GM21619 (cell line): ENCODE results near the gene TRIM6.
"Not testable (repeated sequence)": the region's sequence is repeated elsewhere in the genome, so short reads cannot be mapped to it uniquely, and the experiment has no call there.

ENCODE experiments used
- ATAC-seq: cut with Tn5 transposase; IDR thresholded peaks from one replicate; pipeline ENCODE4 v1.9.1; 2021; ENCODE audit not compliant: unreplicated experiment

The TRIM6 gene, protein sequence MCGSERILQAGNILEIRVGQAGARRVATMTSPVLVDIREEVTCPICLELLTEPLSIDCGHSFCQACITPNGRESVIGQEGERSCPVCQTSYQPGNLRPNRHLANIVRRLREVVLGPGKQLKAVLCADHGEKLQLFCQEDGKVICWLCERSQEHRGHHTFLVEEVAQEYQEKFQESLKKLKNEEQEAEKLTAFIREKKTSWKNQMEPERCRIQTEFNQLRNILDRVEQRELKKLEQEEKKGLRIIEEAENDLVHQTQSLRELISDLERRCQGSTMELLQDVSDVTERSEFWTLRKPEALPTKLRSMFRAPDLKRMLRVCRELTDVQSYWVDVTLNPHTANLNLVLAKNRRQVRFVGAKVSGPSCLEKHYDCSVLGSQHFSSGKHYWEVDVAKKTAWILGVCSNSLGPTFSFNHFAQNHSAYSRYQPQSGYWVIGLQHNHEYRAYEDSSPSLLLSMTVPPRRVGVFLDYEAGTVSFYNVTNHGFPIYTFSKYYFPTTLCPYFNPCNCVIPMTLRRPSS

GRCh38 chr11:5596607-5597201, at the start of gene TRIM6:
TRIM6 (plus strand) TSS chr11:5596637; CDS start chr11:5596898, 261 bp downstream.
- ATAC-seq: peak; percentile 43

GRCh38 chr11:5547982-5548381, 48.5 kb upstream of the TRIM6 start:
- peak; percentile 76 for ATAC-seq

DNA sequence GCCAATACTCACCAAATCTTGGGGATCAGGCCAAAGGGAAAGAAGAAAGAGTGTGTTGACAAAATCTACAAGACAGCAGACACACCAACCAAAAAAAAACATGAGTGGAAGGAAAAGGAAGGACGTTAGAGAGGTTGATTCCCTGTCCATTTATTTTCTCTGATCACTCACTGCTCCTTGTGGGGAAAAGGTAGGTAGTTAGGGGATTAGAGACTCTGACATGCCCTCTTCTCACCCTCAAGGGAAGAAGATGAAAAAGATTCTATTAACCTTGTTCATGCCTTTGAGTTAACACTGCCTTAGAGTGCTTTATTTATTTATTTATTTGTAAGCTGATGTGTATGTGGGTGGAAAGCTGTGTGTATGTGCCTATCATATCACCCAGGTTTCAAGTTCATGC, 48.0 kb upstream of the TRIM6 start, which contains the start of gene OR52H1:
Gene OR52H1 (minus strand): TSS at position 101 of the 400 bp plus-strand sequence. CDS start 3,035 bp downstream, outside the sequence.
- ATAC-seq: no peak

DNA sequence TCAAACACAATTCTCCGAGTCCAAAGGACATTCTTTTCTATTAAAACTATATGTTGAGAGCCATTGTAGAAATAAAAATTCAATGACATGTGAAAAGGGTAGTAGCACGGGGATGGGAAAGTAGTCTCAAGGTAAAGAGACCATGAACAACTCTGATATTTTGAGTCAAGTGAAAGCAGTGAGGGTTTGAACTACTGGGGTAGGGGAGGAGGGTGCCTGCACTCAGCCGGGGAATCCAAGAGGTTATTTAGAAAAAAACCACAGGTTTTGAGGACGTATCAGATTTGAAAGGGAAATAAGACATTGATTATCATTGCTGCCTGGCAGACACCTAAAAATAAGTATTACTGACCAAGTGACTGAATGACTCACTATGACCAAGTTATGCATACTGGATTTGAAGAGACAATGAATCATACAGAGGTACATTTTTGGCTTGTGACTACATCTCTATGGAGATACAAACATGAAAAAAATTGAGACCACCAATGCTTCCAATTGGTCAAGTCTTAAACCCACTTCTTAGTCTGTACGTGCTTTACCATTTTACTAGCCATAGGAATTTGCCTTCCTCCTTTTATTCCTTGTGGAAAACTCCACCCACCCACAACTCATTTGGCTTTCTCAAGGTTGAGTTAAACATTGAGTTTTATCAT, 45.9 kb upstream of the TRIM6 start:
- ATAC-seq: peak; percentile 65

GRCh38 chr11:5553343-5553742, 43.1 kb upstream of the TRIM6 start:
- no peak for ATAC-seq

DNA sequence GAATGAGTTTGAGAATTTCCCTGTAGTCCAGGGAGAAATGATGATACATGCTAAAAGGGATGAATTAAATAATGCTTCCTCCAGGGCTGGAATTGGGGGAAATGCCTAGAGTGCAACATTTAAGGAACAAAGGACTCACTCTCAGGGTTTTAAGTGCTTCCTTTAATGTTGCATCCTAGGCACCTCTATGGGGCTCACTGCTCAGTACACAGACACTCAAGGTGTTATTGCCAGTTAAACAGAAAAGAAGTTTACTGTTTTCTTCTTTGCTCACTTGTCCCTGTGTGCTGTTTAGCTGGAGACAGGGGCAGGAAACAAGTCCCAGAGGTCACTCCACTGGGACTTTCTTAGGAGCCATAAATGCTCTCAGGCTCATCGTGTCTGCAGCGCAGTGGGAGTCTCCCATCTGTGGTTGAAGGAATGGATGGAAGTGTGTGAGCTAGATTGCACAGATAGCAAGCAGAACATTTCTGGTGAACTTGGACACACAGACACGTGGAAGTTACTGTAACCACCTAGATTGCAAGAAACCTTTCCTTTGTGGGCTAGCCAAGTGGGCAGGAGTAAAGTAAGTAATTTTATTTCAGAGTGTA, 39.7 kb upstream of the TRIM6 start:
- no peak for ATAC-seq

- no peak for ATAC-seq
Observed at GRCh38 chr11:5557751-5558150, 38.7 kb upstream of the TRIM6 start.

- no peak for ATAC-seq
Observed at GRCh38 chr11:5564259-5565019, 32.0 kb upstream of the TRIM6 start.

DNA sequence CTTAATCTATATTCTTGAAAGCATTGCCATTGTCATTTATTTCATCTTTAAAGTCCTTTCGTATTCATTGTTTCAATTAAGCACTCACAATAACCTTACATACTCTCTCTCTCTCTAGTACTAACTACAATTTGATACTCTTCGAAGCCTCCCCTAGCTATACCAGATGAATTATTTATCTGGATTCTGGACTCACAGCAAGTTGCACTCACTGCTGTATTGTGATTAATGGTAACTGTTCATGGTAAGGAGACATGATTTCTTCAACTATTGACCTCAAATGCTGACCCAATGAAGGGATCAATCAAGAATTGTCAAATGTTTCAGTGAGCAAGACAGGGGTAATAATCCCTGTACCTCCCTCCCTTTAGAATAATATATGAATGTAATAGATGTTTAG, 21.8 kb upstream of the TRIM6 start:
- no peak for ATAC-seq

DNA sequence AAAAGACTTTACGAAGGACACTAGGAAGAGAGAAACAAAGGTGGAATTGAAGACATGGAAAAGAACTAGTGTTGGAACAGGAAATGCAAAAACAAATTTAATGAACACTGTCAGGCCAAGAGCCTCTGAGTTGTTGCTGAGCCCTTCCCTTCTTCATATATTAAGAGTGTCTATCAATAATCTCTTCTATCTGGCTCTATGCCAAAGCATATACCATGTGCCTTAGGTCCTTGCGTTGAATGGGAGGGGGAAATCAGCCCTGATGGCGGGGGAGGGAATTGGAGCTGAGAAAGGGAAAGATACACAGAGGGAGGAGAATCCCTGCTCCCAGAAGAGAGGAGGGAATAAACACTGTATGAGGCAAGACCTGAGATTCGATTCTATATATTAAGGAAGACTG, 21.3 kb upstream of the TRIM6 start:
- no peak for ATAC-seq

GRCh38 chr11:5577101-5577500, 19.3 kb upstream of the TRIM6 start:
- ATAC-seq: no peak

DNA sequence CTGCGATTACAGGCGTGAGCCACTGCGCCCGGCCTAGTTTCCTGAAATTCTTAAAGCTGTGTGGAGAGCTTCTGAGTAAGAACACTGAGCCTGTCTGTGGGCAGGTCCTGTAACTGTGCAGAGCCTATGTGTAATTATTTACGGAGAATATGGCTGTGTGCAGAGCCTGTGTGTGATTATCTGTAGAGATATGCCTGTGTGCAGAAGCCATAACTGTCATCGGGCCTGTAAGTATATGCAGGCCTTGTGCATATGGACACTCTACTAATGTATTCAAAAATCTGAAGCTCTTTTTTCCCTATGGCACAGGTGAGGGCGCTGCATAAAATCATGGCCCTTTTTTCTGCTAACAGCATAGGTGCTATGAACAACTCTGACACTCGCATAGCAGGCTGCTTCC, 15.9 kb upstream of the TRIM6 start, which contains the start of gene OR52B6:
Gene OR52B6 (plus strand): TSS at position 301 of the 400 bp plus-strand sequence. CDS start 0 bp downstream, at position 301.
- no peak for ATAC-seq

- ATAC-seq: no peak
Observed at GRCh38 chr11:5581014-5581413, 15.4 kb upstream of the TRIM6 start.

GRCh38 chr11:5584458-5584857, 12.0 kb upstream of the TRIM6 start:
- ATAC-seq: not testable (repeated sequence)

- ATAC-seq: not testable (repeated sequence)
Observed at GRCh38 chr11:5589906-5590305, 6.5 kb upstream of the TRIM6 start.

GRCh38 chr11:5591613-5592012, 4.8 kb upstream of the TRIM6 start:
- ATAC-seq: no peak

- no peak for ATAC-seq
Observed at GRCh38 chr11:5592615-5593014, 3.8 kb upstream of the TRIM6 start.

DNA sequence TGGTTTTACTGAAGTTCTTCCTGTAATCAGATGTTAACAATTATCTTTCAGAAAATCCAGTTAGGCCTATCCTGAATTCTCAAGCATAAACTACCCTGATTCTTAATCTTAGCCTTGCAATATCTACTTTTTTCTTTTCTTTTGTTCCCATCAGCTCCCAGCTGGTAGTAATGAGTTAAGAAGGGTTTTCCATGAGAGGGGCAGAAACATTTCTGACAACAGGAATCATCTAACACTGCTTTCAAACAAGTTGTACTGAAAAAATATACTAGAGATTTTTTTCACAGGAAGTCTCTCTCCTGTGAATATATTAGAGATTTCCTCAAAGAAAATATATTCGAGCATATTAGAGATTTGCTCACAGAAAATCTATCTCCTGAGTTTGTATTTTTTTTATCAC, 3.3 kb upstream of the TRIM6 start:
- no peak for ATAC-seq

DNA sequence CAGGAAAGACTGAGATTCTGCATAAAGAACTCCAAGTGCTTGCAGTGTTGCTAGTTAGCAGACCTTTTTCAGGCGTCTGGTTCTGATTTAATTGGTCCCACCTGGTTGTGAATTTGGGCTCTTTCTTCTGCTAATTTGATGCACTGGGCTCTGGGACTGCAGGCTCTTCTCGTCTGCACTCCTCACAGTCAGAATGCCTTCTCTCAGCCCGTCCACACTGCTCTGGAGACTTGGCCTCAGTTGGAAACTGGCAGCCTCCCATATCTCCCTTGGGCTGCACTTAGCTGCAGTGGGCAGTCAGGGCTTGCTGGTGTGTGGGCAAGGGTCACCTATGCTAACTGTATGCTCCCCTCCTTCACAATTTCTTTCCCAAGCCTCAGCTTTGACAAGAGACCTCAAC, 1.5 kb downstream of the TRIM6 start:
- ATAC-seq: no peak

DNA sequence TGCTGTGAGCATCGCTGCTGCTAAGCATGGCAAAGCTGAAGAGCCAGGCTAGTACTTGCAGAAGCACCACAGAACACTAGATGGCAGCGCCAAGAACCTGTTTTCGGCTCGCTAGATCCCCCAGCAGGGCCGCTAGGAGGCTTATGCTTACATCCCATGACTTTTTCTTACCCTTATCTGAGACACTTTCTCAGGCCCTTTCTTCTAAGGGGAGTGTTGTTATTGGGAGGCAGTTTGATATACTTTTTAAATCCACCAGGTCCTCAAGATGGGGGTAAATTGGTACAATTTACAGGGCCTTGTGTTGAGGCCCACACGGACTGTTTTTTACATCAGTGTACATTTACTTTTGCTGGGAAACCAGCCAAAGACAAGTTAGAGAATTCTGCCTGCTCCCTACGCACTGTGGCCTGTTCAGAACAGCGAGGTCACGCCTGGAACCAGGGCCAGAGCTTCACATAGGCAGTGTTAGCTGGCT, 4.0 kb downstream of the TRIM6 start:
- peak; percentile 82 for ATAC-seq
